Retina (tissue), 1 donor: ENCODE measurements around the gene FGFR2.
A peak's percentile ranks its signal among the peaks of the same experiment; 100 is the strongest.

Experiments used
- DNase-seq: peaks from one replicate; pipeline ENCODE4 v3.0.0-alpha.2; 2016

FGFR2 gene

DNA sequence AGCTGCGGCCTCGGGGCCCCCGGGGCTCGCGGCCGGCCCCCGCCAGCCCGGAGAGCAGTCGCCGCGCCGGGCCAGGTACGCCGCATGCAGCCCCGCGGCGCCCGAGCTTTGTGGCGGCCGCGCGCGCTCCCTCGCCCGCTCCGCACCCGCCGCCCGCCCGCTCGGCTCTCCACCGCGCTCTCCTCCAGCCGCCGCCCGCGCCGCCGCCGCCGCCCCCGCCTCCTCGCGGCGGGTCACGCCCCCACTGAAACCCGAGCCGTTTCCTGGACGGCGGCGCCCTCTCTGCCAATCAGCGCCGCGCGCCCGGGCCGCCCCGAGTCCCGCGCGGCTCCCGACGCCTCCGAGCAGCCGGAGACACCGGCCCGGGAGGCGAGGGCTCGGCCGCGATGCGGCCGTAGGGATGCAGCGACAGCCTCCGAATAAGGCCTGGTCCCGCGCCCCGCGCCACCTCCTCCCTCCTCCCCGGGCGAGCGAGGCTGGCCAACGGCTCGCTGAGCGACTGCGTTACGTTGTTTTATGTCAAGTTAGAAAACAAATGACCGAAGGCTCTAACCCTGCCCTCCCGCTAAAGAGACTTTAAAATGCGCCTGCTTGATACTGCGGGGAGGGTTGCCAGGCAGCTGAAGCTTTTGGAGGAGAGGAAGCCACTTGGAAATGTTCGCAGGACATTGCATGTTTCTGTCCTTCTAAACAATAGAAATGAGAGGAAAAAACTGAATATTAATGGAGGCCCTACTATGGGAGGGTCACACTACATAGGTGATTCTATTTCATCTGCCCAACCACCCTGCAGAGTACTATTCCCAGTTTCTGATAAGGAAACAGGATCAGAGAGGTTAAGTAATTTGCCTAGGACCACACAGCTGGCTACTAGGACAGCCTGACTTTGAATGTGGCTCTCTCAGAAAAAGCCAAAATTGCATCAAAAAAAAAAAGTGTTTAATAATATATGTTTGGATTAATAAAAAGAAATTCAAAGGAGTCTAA, at the start of gene FGFR2:
TSS of gene FGFR2 (minus strand) at position 182 of the 987 bp plus-strand sequence. CDS start 4,627 bp downstream, outside the sequence.
- peak; percentile 88 for DNase-seq

DNA sequence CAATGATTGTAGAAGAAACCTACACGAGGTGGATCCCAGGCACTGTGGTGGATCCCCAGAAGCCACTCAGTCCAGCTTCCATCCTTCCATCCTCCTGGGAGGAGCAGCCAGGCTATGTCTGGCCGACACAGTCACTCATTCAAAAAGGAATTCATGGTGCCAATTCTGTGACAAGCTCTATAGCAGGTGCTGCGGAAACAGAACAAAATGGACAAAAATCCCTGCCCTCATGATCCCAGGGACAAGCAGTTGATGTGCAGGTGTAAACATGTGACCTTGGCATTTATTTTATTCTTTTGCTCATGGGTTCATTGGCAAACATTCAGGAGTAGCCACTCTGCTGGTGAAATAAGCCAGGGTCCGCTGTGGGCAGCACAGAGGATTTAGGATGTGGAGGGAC, 49.2 kb upstream of the FGFR2 start:
- no peak for DNase-seq

GRCh38 chr10:121645696-121646095, 47.5 kb upstream of the FGFR2 start:
- no peak for DNase-seq

DNA sequence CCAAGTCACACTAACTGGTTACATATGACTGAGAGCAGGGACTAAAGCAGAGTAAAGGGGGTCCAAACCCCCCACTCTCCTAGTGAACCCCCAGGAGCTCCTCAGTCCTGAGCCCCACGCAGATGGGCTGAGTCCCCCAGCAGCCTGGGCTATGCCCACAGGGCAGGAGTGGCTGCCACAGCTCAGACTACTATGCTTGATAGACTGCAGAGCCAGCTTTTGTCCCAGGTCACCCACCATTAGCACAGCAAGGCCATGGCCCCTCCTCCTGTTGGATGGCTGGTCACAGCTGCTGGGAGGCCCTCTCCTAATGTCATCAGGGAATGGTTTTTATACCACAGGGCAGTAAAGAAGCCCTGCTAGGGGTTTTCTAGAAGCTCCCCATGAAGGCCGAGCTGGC, 46.3 kb upstream of the FGFR2 start:
- DNase-seq = peak; percentile 42

GRCh38 chr10:121640266-121640665, 42.0 kb upstream of the FGFR2 start:
- DNase-seq = no peak

- no peak for DNase-seq
Measured at GRCh38 chr10:121639416-121639815, 41.2 kb upstream of the FGFR2 start.

GRCh38 chr10:121637437-121637836, 39.2 kb upstream of the FGFR2 start:
- no peak for DNase-seq

DNA sequence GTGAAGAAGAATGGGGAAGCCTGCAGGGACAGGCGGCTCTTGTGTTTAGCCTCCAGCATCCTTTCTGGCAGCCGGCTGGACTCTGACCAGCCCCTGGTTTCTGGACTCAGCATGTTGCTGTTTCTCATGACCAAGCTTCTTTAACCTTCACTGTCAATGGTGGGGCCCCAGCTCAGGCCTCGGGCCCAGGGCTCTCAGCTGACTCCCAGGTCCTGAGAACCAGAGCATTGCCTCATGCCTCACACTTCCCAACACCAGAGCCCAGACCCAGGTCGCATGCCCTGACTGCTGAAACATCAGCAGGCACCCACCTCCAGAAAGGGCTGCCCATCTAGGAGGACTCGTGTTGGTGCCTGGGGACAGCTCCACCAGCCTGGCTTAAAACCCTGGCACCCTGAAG, 34.8 kb upstream of the FGFR2 start:
- DNase-seq = no peak

DNA sequence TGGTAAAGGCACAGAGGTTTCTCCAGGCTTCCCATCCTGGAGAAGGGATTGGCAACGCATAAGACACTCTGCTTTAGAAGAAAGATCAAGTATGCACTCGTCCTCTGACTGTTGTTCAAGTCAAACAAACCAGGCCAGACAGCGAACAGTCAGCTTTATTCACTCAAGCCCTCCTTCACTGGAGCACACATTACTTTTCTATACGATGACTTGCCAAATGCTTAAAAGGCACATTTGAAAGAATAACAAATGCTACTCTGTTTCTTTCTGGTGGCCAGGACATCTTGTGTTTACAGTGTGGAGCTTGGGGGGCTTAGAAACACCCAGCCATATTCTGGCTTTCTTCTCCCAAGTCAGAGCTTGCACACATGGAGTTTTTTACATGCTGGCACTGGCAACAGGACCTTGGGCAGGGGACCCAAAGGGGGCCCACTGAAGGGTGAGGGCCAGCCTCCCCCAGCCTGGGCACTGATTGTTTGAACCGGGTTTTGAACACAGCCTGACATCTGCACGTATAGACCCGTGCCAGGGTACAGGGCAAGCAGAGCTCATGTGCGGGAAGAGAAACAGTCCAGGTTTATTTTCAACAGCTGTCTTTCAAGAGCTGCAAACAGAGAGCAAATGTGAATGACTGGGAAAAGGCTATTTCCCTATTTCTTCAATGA, 33.3 kb upstream of the FGFR2 start:
- DNase-seq = no peak

DNA sequence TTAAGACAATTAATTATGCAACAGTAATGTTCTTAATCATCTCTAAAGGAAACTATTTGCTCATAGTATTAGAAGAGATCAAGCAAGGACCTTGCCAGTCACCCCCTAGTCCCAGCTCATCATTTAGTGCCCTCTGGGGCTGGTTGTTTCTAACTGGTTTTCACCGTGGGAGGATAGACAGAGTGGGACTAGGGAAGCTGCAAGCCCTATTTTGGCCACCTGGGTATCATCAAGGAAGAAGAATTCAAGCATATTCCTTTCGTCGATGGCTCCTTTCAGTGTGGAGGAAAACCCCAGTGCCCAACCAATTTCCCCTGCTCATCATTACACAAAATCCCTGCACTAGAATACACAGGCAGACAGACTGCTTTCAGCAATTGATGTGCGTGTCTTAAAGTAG, 30.6 kb upstream of the FGFR2 start:
- DNase-seq = peak; percentile 39

GRCh38 chr10:121627876-121628581, 29.8 kb upstream of the FGFR2 start:
- DNase-seq = peak; percentile 48

DNA sequence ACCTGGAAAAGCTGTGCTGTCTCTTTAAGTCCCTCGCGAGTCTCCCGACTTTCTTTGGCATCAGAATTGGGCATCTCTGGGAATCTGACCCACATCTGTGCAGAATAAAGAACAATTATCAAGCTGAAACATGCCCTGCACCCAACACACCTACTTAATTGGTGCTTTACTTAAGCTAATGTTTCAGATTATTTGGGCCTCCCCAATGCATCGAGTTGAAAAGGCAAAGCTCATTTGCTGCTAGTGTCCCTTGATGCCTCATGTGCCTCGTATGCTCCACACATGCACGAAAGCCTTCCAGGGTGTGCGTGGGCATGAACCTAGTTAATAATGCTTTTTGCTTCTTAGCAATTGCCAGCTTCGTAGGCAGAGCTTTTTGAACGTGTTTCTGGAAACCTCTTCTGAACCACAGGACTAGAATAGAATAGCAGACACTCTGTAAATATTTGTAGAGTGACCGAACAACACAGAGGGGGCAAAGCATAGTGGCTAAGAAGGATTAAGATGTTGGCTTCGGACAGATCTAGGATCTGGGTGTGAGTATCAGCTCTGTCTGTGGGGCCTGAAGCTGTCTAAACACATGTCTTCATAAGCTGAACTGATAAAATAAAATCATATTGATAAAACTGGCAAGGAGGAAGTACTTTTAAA, 26.7 kb upstream of the FGFR2 start:
- no peak for DNase-seq

- DNase-seq = no peak
Measured at GRCh38 chr10:121618906-121619305, 20.7 kb upstream of the FGFR2 start.

DNA sequence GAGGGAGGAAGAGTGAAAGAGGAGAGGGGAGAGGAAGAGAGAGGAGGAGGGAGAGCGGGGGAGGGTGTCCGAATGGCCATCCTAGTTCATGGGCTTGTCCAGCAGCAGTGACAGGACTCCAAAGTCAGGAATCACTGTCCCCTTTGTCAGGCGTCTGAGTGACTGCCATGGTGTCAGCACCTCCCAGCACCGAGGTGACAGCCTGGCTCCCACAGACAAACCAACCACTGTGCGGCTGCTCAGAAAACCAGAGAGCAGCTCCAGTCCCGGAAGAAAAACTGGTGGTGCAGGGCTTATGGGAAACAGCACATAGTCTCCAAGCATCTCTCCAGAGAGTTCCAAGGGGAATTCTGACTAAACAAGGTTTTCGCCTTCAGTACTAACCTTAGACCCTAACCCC, 18.9 kb upstream of the FGFR2 start:
- DNase-seq = no peak

- DNase-seq = no peak
Measured at GRCh38 chr10:121616291-121616690, 18.0 kb upstream of the FGFR2 start.

GRCh38 chr10:121615836-121616235, 17.6 kb upstream of the FGFR2 start:
- no peak for DNase-seq

DNA sequence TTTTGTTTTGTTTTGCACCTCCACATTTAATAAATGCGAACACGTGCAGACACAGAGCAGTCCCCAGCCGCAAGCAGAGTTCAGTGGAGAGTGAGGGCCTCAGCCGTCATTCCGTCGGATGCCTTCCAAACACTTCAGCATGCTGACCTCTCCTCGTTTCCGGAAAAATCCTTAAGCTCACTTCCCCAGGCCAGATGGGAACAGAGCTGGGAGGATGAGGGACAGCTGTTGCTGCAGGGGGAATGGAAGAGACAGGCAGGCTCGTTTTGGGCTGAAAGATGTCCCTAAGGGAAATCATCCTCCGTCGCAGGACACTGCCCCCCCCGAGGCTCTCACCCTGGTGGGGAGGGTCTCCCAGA, 17.2 kb upstream of the FGFR2 start:
- no peak for DNase-seq

DNA sequence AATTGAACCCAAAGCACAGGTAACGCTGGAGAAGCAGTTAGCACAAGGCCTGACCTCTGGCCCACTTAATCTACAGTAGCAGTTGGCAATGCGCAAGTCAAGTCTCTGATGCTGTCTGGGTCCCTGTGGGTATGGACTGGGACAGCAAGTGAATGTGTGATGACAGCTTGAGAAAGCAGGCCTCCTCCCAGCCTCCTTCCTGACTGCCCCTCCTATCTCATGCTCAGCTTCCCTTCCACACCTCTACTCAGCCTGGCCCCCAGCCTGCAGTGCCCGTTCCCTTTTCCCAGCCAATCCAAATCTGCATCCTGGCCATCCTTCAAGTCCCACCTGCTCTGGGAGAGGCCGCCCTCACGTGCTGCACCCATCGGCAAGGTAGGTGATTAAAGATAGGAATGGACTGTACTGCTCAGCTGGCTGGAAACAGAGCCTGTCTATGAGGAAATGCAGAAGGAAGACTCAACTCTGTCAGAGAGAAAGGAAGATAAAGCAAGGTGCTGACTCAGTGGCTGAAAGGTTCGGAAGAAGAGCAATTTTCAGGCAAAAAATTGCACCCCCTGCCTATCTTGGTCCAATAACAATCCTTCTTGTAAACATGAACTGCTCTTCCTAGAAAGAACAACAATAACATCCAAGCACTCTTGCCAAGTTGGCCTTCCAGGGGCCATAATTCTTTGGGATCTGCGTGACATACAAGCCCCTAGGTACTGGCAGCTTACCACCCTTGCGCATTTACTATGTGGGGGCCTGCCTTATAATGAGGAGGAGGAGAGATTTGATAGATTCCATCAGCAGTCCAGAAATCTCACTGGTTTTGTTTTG, 16.6 kb upstream of the FGFR2 start:
- DNase-seq = no peak

DNA sequence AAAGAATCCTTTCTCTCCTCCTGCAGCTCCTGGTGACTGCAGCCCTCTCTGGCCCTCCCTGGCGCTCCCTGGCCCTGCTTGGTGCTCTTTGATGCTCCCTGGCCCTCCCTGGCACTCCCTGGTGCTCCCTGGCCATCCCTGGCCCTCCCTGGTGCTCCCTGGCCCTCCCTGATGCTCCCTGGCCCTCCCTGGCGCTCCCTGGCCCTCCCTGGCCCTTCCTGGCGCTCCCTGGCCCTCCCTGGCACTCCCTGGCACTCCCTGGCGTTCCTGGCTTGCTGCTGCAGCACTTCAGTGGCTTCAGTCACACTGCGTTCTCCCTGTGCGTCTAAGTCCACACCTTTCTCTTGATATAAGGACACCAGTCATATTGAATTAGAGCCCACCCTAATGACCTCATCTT, 15.2 kb upstream of the FGFR2 start:
- no peak for DNase-seq

GRCh38 chr10:121611393-121612159, 13.3 kb upstream of the FGFR2 start:
- peak; percentile 39 for DNase-seq

DNA sequence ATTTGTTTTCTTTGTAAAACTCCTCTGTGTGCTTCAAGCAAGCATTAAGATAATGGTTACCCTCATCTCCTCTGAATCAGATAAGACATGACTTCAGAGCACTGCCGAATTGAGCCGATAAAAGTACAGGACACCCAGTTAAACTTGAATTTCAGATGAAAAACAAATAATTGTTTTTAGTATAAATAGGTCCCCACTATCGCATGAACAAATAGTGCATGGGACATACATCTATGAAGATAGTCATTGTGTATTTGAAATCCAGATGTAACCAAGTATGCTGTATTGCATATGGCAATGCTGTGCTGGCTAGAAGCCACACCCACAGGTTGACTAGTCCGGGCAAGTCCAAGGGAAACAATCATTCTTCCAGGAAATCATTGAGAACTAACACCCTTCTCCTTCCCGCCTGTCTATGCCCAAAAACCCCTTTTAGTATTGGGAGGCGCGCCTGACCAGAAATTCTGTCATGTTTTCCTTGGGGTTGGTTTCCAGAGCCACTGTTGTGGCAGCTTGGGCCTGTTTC, 12.6 kb upstream of the FGFR2 start:
- DNase-seq = no peak
